K562 (cell line): ENCODE results near the gene STX18. TPM values are rescaled to one million over a fixed set of nuclear protein-coding genes. Genes with fewer than 3 reads are reported as not detected.

Experiments used
- CEBPG ChIP-seq, 3 experiments: fragments of 200-800 bp in 1 of 3; sonication (Bioruptor generic) in 1 of 3; sonication (generic) in 1 of 3; formaldehyde crosslinking in 1 of 3; IDR thresholded peaks in 2 of 3; conservative IDR thresholded peaks in 1 of 3; 2 replicates each; pipeline versions ENCODE4 v1.6.1 to v1.8.0; 2016 to 2022; ENCODE audit warnings: missing compliant biosample characterization in 2 of 3, missing genetic modification characterization in 2 of 3, mild to moderate bottlenecking in 1 of 3, missing genetic modification reagents in 1 of 3
- HMG20B ChIP-seq: fragments of 250-450 bp; sonication (Bioruptor Pico); IDR thresholded peaks from 2 replicates; pipeline ENCODE4 v1.5.0; 2021; ENCODE audit warnings: mild to moderate bottlenecking
- KLF13 ChIP-seq: fragments of 450-650 bp; IDR thresholded peaks from 2 replicates; pipeline ENCODE4 v1.6.1; 2016; ENCODE audit warnings: missing genetic modification characterization, low read depth, mild to moderate bottlenecking, missing compliant biosample characterization, moderate library complexity, borderline replicate concordance
- MAZ ChIP-seq, 2 experiments: fragments of 450-650 bp in 1 of 2; sonication (generic) in 1 of 2; formaldehyde crosslinking; IDR thresholded peaks in 1 of 2; conservative IDR thresholded peaks in 1 of 2; 2 replicates each; pipeline versions ENCODE4 v1.4.0 to v1.5.0; 2020; ENCODE audit warnings: mild to moderate bottlenecking in 1 of 2, missing genetic modification reagents in 1 of 2
- MGA ChIP-seq: fragments of 450-650 bp; IDR thresholded peaks from 2 replicates; pipeline ENCODE4 v1.6.1; 2016; ENCODE audit warnings: mild to moderate bottlenecking, moderate library complexity
- MLLT1 ChIP-seq, 2 experiments: fragments of 450-650 bp; IDR thresholded peaks; 2 replicates each; pipeline ENCODE4 v1.6.1; 2016
- NR1H2 ChIP-seq: sonication (generic); formaldehyde crosslinking; IDR thresholded peaks from 2 replicates; pipeline ENCODE4 v1.4.0; 2020; ENCODE audit warnings: mild to moderate bottlenecking, missing genetic modification reagents
- SNRNP70 ChIP-seq: fragments of 200-400 bp; formaldehyde crosslinking; optimal IDR thresholded peaks from 2 replicates; pipeline ENCODE3; 2017; ENCODE audit warnings: low read depth, low read length
- TAF9B ChIP-seq: fragments of 450-650 bp; IDR thresholded peaks from 2 replicates; pipeline ENCODE4 v1.6.1; 2018; ENCODE audit warnings: mild to moderate bottlenecking; ENCODE audit not compliant: partially characterized antibody
- polyA plus RNA-seq, 8 experiments: library from polyadenylated mRNA; depleted of rRNA in 4 of 8; stranded (reverse) in 5 of 8; unstranded in 3 of 8; fragments of >200 nt; fragmentation: Nextera tagmentation in 2 of 8; fragmentation: Illumina TruSeq in 1 of 8; extraction: Ambion mirVana in 2 of 8; extraction: Trizol in 1 of 8; gene quantifications; 2 replicates each; pipeline versions ENCODE4 v1.2.1 to v1.2.3, GENCODE V29; 2011 to 2014; ENCODE audit warnings: inconsistent platforms in 1 of 8, missing spikeins in 1 of 8
- total RNA-seq, 7 experiments: library from RNA; depleted of rRNA in 6 of 7; stranded (reverse); fragments of >200 nt in 6 of 7; fragmentation: Illumina TruSeq in 2 of 7; extraction: Trizol in 2 of 7; gene quantifications; 2 replicates each; pipeline versions ENCODE4 v1.2.1 to v1.2.3, GENCODE V29; 2011 to 2021; ENCODE audit warnings: low replicate concordance in 1 of 7

Gene STX18
- total and polyA plus RNA-seq, 9 of the 15 experiments (the other 6 are each of a cell fraction or from before 2014, with no cell fraction given): 6.2 to 41.7 (median 22.7) TPM

- TF ChIP-seq MLLT1 (IDR thresholded peaks at IDR 0.05) (no peak), MGA (peak; percentile 63), MAZ (CRISPR knock-in tag; conservative IDR thresholded peaks at IDR 0.05 in 1 of 2, IDR thresholded peaks at IDR 0.05 in 1 of 2) (0 out of 4 replicates have a peak, but pooled peaks of 1 of the 2 experiments have one; percentile 29), KLF13 (tag) (no peak), NR1H2 (CRISPR knock-in tag) (no peak), HMG20B (CRISPR knock-in tag) (no peak), TAF9B (no peak), SNRNP70 (no peak), CEBPG (CRISPR knock-in tag; IDR thresholded peaks at IDR 0.05) (no peak), CEBPG (tag; conservative IDR thresholded peaks at IDR 0.05 in 1 of 2, IDR thresholded peaks at IDR 0.05 in 1 of 2) (no peak)
Observed at GRCh38 chr4:4575284-4576211, 33.7 kb upstream of the STX18 start (continued).
